ENCODE data around the gene SOWAHC. TPM values are rescaled to one million over a fixed set of nuclear protein-coding genes. Genes with fewer than 3 reads are reported as not detected.

The SOWAHC gene
- under 1 TPM; 0.24 to 0.35 TPM for total RNA-seq

GRCh38 chr2:109613922-109614714 lies at the start of gene SOWAHC, which contains the start of gene SEPTIN10:
Gene SOWAHC, plus strand, starts transcription at chr2:109614364. Its CDS starts 126 bp downstream, at chr2:109614490.
Gene SEPTIN10, minus strand, starts transcription at chr2:109613966. Its CDS starts 139 bp downstream, at chr2:109613827.

Other genes with a start within 250 kb of the SOWAHC start
- 1 to 10 TPM in 1 of 2 experiments, under 1 TPM in 1; 0.89 to 1.0 TPM for gene SEPTIN10, start 398 bp upstream of the SOWAHC start, total RNA-seq
- 10 to 100 TPM; 14.1 to 20.2 TPM for gene RGPD5, start 179.9 kb downstream of the SOWAHC start, total RNA-seq

Data from activated naive CD4-positive, alpha-beta T cell treated with anti-CD3 and anti-CD28 coated beads, Interleukin-2, amount 10 ng/mL, durations not matched to agents 5 hours and 36 hours (primary cell).